Mucosa of gallbladder (tissue), 1 donor: ENCODE measurements around the gene CATSPER1. TPM values are rescaled to one million over a fixed set of nuclear protein-coding genes. Genes with fewer than 3 reads are reported as not detected.
A peak's percentile ranks its signal among the peaks of the same experiment; 100 is the strongest.

Experiments used
- DNase-seq: peaks from one replicate; pipeline ENCODE4 v3.0.0-alpha.2; 2020; ENCODE audit warnings: low spot score
- total RNA-seq: library from RNA; stranded (reverse); gene quantifications from one replicate; pipeline ENCODE4 v1.2.1, GENCODE V29; 2021
- donor health status: DM: no; HTN: no; CAD: no.

CATSPER1 gene
- total RNA-seq, 1 donor from 2014 or later, result 0.92 TPM

- DNase-seq, result peak; percentile 47
These were observed 23.5 kb downstream of the CATSPER1 start for GRCh38 chr11:66002648-66003225.

GRCh38 chr11:66001942-66002647, 24.2 kb downstream of the CATSPER1 start, which contains the start of the genes BANF1 and EIF1AD:
Gene BANF1, plus strand, starts transcription at chr11:66002503. Its CDS starts 748 bp downstream, at chr11:66003251.
Gene EIF1AD, minus strand, starts transcription at chr11:66002157. Its CDS starts 1,768 bp downstream, at chr11:66000389.
- DNase-seq, result peak; percentile 93

- DNase-seq, result no peak
These were observed 29.0 kb downstream of the CATSPER1 start for GRCh38 chr11:65997286-65997685.

DNA sequence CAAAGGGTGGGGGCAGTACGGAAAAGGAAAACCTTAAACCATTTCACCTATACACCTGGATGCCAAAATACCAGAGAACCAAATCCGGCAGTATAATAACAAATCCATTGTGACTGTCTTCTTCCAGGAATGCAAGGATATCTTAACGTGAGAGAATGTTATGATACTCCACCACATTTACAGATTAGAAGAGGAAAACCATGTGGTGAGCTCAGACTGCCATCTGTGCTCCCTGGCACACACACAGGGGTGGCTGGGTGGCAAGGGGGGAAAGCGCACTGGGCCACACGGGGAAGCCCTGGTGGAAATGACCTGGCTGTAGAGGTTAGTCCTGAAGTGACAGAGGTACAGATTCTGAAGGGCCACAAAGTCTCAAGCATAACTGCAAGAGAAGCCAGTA, 34.2 kb downstream of the CATSPER1 start:
- DNase-seq, result no peak

DNA sequence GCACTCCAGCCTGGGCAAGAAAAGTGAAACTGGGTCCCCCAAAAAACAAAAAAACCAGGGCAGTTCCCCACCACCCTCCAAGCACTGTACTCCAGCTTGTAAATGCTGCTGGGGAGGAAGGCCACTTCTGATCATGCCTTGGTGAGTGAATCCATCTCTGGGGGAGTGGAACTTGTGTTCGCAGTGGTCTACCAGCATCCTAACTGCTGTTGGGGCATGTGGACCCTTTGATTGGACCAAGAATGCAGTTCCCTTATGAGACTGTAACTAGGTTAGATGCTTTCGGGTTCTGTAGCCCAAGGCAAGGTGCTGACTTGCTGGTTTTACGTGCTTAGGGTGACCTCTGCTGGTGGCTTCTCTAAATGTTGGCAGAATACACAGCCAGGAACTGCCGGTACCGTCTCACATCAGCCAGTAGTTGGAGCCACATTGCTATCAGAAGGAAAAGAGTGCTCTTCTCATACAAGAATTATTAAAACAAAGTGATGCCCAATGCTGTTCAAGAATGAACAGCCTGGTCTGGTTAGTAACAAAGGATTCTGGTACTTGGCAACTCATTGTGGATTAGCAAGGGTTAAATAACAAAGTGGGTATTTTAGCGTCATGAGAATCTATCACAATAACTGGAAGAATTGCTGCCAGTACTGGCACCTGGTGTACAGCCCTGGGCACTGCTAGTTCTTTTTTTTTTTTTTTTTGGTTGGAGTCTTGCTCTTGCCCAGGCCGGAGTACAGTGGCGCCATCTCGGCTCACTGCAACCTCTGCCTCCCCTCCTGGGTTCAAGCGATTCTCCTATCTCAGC, 37.3 kb downstream of the CATSPER1 start:
- peak; percentile 97 for DNase-seq

- no peak for DNase-seq
These were observed 38.9 kb downstream of the CATSPER1 start for GRCh38 chr11:65987336-65987735.

DNA sequence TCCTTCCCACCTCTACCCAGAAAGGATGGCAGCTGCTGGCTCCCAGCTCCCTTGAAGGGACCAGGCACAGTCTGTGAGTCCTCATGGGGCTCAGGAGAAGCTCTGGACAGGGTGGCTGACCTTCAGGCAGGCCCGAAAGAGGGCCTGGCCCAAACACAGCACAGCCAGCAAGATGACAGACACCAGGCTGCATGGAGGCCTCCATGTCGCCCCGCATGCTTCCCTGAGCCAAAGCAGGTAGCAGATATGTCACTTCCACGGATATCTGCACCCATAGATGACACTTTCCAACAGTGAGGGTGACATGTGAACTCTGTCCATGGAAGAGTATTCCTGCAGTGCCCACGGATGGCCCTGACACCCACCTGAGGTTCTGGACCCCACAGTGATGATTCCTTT, 42.7 kb downstream of the CATSPER1 start:
- DNase-seq, result no peak

DNA sequence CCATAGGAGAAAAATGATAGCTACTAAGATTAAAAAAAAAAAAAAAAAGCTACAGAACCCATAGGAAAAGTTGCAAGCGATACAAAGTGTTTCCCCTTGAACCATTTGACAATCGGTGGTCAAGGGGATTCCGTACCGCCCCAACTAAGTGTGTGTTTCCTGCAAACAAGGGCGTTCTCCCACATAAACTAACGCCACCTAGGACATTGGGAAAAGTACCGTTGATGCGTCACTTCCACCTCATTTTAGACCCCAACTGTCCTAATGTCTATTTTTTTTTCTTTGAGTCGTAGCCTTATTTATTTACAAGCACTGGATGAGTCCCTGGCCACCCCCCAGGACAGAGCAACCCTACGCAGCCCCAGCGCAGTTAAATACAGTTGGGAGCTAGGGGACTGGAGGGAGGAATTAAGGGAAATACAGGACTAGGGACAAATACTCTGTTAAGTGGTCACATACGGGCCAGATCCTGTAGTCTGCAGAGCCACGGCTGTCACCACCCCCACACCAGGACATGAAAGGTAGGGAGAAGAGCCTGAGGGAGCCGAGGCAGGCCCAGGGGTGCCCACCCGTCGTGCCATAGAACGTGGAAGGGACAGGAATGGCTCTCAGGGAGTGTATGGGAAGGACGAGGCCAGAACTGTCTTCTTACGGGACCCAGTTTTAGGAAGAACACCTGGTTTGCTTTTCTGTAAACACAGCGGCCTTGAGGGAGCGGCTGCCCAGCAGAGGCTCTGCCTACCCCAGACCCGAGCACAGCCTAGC, 43.3 kb downstream of the CATSPER1 start:
- no peak for DNase-seq

DNA sequence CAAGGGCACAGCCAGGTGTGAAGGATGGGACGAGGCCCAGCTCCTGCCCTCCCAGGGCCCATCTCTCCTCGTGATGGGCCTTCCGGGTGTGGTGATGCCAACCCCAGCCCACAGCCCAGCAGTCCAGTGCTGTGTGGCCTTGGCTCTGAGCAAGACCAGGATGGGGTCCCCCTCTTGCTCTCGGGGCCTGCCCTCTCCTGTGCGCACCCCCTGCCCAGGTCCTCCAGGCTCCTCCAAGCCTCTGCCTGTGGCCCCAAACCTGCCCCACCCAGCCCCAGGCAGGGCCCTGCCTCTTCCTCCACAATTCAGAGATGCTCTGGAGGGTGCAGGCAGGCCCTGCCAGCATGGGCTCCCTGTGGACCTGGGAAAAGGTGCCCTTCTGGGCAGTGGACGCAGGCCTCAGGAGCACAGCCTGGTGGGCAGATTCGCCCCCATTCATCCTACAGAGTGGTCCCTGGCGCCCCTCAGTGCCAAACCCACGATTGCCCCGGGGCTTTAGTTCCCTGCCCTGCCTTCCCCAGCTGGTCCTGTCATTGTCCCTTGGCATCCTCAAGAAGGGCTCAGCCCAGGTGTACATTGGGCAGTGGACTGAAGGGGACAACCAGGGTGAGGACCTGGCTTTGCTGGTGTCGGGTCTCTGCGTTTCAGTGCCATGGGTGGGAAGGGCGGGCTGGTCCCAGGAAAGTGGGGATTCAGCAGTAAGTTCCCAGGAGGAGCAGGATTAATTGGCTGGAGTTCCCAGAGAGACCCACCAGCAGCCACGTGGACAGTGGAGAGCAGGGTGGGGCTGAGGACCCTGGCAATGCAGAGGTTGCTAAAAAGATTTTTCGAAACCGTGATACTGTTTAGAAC, 44.1 kb downstream of the CATSPER1 start:
- DNase-seq, result no peak

- no peak for DNase-seq
These were observed 45.1 kb downstream of the CATSPER1 start for GRCh38 chr11:65981101-65981740.

GRCh38 chr11:65979261-65979759, 47.0 kb downstream of the CATSPER1 start:
- DNase-seq, result no peak

- no peak for DNase-seq
These were observed 47.7 kb downstream of the CATSPER1 start for GRCh38 chr11:65978391-65979238.

- no peak for DNase-seq
These were observed 48.5 kb downstream of the CATSPER1 start for GRCh38 chr11:65977621-65978390.

- no peak for DNase-seq
These were observed 49.8 kb downstream of the CATSPER1 start for GRCh38 chr11:65976216-65977176.

- no peak for DNase-seq
These were observed 50.5 kb downstream of the CATSPER1 start for GRCh38 chr11:65975771-65976170.

GRCh38 chr11:65973439-65974110, 52.7 kb downstream of the CATSPER1 start:
- no peak for DNase-seq

DNA sequence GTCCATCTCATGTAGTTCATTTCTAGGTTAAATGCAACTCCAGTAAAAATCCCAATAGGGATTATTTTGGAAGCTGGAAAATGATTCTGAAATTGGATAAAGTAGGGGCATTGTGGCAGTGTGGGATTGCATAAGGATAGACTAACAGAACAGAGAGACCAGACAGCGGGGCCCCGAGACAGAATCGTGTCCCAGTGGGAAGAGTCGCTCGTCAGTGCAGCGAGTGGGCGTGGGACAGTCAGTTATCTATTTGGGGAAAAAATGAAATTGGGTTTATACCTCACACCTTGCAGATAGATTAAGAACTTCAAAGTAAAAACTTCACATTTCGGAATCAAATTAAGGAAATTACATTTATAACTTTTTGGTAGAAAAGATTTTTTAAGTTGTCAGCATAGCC, 54.2 kb downstream of the CATSPER1 start:
- no peak for DNase-seq
